ENCODE measurements around the gene MSLN. TPM values are rescaled to one million over a fixed set of nuclear protein-coding genes. Genes with fewer than 3 reads are reported as not detected.

Gene MSLN
- total and polyA plus RNA-seq, 2 experiments from 2014 or later: 0.10 TPM; not detected in 1

GRCh38 chr16:725463-726187 is 34.9 kb upstream of the MSLN start (continued):
- TF ChIP-seq ZNF462 (CRISPR knock-in tag; IDR thresholded peaks at IDR 0.05) (no peak), CREB1 (CRISPR knock-in tag; IDR thresholded peaks at IDR 0.05; ENCODE audit: low read depth) (no peak), POLR2AphosphoS5 (IDR thresholded peaks at IDR 0.05; ENCODE audit: low read depth) (no peak), EZH2phosphoT487 (IDR thresholded peaks at IDR 0.05; ENCODE audit: unreplicated experiment) (no peak)

- Histone ChIP-seq H3K4me2 (peak overlapping the region; percentile 87), H3K4me1 (ENCODE audit: insufficient read depth) (no peaks in the 10 kb centered on the region), H3K36me3 (ENCODE audit: insufficient read depth) (no peaks in the 10 kb centered on the region), H3F3A (replicated peaks; ENCODE audit: low read depth) (peaks cover 12% of the 10 kb centered on the region), H3K27me3 (ENCODE audit: insufficient read depth) (peaks cover 14% of the 10 kb centered on the region; the same call in 1 of the 2 replicates), H3K4me3 (peak overlapping the region; percentile 71), H3K79me2 (replicated peaks; ENCODE audit: insufficient read depth) (no peaks in the 10 kb centered on the region), H3K9me2 (ENCODE audit: insufficient read depth) (no peaks in the 10 kb centered on the region), H4K20me1 (replicated peaks; ENCODE audit: insufficient read depth) (no peaks in the 10 kb centered on the region), H3K27ac (ENCODE audit: low read depth) (no peak overlapping the region), H2AFZ (peak overlapping the region; percentile 80; the same call in 1 of the 2 replicates)
- Mint-ChIP-seq H3K27me3 (ENCODE audit: insufficient read depth, low read depth, poor library complexity) (peaks cover 18% of the 10 kb centered on the region), H3K4me3 (peak overlapping the region; percentile 67; the same call in 1 of the 3 replicates), H3K36me3 (ENCODE audit: low read depth) (no peaks in the 10 kb centered on the region), H3K27ac (no peak overlapping the region), H3K4me1 (no peaks in the 10 kb centered on the region), H3K9me3 (no peaks in the 10 kb centered on the region)
- no peak for DNase-seq (ENCODE audit: low spot score)
- no peak for ATAC-seq
- TF ChIP-seq ZNF114 (CRISPR knock-in tag; IDR thresholded peaks at IDR 0.05): no peak
- no peak for TF ChIP-seq POLR2AphosphoS5 (IDR thresholded peaks at IDR 0.05; ENCODE audit: low read depth)
- TF ChIP-seq CREB1 (CRISPR knock-in tag; IDR thresholded peaks at IDR 0.05; ENCODE audit: low read depth): no peak
- TF ChIP-seq ZNF331 (CRISPR knock-in tag; IDR thresholded peaks at IDR 0.05; ENCODE audit: low read depth): no peak
- TF ChIP-seq ETS1 (IDR thresholded peaks at IDR 0.05): no peak
- no peak for TF ChIP-seq REST (IDR thresholded peaks at IDR 0.05; ENCODE audit: unreplicated experiment)
- no peak for TF ChIP-seq EZH2 (IDR thresholded peaks at IDR 0.05; ENCODE audit: low read depth, unreplicated experiment)
- no peak for TF ChIP-seq CTCF (conservative IDR thresholded peaks at IDR 0.05; ENCODE audit: low read depth in 2 of 2)
- TF ChIP-seq STAT1 (IDR thresholded peaks at IDR 0.05; ENCODE audit: unreplicated experiment): no peak
- TF ChIP-seq NANOG (IDR thresholded peaks at IDR 0.05; ENCODE audit: borderline replicate concordance): no peak
- no peak for TF ChIP-seq EZH2phosphoT487 (IDR thresholded peaks at IDR 0.05; ENCODE audit: unreplicated experiment)
Measured at GRCh38 chr16:726188-726437, 34.4 kb upstream of the MSLN start.
